Adrenal gland (tissue), 5 donors: Measurements from ENCODE around the gene MAU2.

Experiments used
- CTCF ChIP-seq, 6 experiments: fragments of 450-650 bp in 4 of 6; fragments of 200-600 bp in 2 of 6; sonication (generic) in 1 of 6; IDR thresholded peaks; 1 replicate in 5 of 6; 2 replicates in 1 of 6; pipeline versions ENCODE4 v1.5.1 to v1.8.0; 2016 to 2021; ENCODE audit warnings: antibody characterized with exemption in 6 of 6, mild to moderate bottlenecking in 2 of 6, moderate library complexity in 1 of 6
- POLR2A ChIP-seq, 2 donors: fragments of 450-650 bp; IDR thresholded peaks; one replicate each; pipeline ENCODE4 v1.6.1; 2017; ENCODE audit warnings: antibody characterized with exemption in 2 of 2, mild to moderate bottlenecking in 2 of 2, moderate library complexity in 1 of 2
- donor health status: DM: no; HTN: no; CAD: no.

- TF ChIP-seq CTCF (IDR thresholded peaks at IDR 0.05) = no peak
- TF ChIP-seq POLR2A (IDR thresholded peaks at IDR 0.05) = no peak
These were observed 58.9 kb downstream of the MAU2 start for GRCh38 chr19:19379527-19379926.
